Measurements from ENCODE around the gene OSBPL2. TPM values are rescaled to one million over a fixed set of nuclear protein-coding genes. Genes with fewer than 3 reads are reported as not detected.

OSBPL2 gene
- total and polyA plus RNA-seq, 9 of the 15 experiments (the other 6 are each of a cell fraction or from before 2014, with no cell fraction given), result 2.5 to 25.6 (median 14.1) TPM

GRCh38 chr20:62198931-62199330 is 39.4 kb upstream of the OSBPL2 start:
- H3K27ac ChIP-seq (ENCODE audit: extremely low read depth, low read depth, low read length), result no peak overlapping the region
- H3K27me3 ChIP-seq (ENCODE audit: control insufficient read depth in 2 of 2, insufficient read depth in 2 of 2, low read length in 2 of 2), result no peaks in the 10 kb centered on the region
- no peaks in the 10 kb centered on the region for H3K9me3 ChIP-seq (replicated peaks; ENCODE audit: control insufficient read depth, insufficient read depth, low read depth, low read length)
- ChIA-PET CTCF (ENCODE audit: low intra/inter-chr PET ratio) (no interaction called here), POLR2A (interaction anchor here (0.6 kb wide), 1 partner anchor 188 kb away, joined by 3 read pairs; no protein-coding TSS in a partner anchor)
- DNase-seq (ENCODE audit: extremely low read depth in 1 of 4, low spot score in 3 of 4), result no peak
- ATAC-seq, result no peak
- in situ Hi-C loops (cut with MboI), result no loop called here
- 93% methylated on average over 18 of the region's 18 CpGs for WGBS (ENCODE audit: insufficient coverage, low coverage, missing lambda C conversion rate)
- BruUV-seq (replicated peaks), result no TSS peak
- TF ChIP-seq FOXA1 (IDR thresholded peaks at IDR 0.05; ENCODE audit: borderline replicate concordance) (no peak), ATF1 (CRISPR knock-in tag; IDR thresholded peaks at IDR 0.05) (no peak), ATF1 (tag; IDR thresholded peaks at IDR 0.05) (no peak), SIRT6 (IDR thresholded peaks at IDR 0.05; ENCODE audit: low read depth, low read length) (no peak), RHOXF2B (CRISPR knock-in tag; conservative IDR thresholded peaks at IDR 0.05) (no peak)
- FAIRE-seq, result no peak
- H3K79me2 ChIP-seq (ENCODE audit: control insufficient read depth, insufficient read depth, low read length), result no peaks in the 10 kb centered on the region; the same call in 2 of the 3 replicates
- no peak overlapping the region for H2AFZ ChIP-seq (ENCODE audit: low read depth, low read length)
- no peaks in the 10 kb centered on the region for H3K9me1 ChIP-seq (ENCODE audit: control insufficient read depth, insufficient read depth, low read length)
- no peaks in the 10 kb centered on the region for H4K20me1 ChIP-seq (replicated peaks; ENCODE audit: control insufficient read depth, insufficient read depth, low read length)
- intact Hi-C loops (cut with micrococcal nuclease), result no loop called here
- no peaks in the 10 kb centered on the region; a peak in 1 of 5 replicates for H3K4me1 ChIP-seq (replicated peaks in 1 of 2; ENCODE audit: control insufficient read depth in 2 of 2, insufficient read depth in 2 of 2, low read length in 2 of 2)
- H3K9ac ChIP-seq (ENCODE audit: insufficient read depth in 1 of 2, low read depth in 2 of 2, low read length in 2 of 2), result no peak overlapping the region
- no peak overlapping the region for H3K4me2 ChIP-seq (ENCODE audit: insufficient read depth, low read length)
- H3K36me3 ChIP-seq (ENCODE audit: control insufficient read depth, insufficient read depth, low read length), result peaks cover 81% of the 10 kb centered on the region; the same call in 2 of the 3 replicates
- H3K4me3 ChIP-seq, result no peak overlapping the region

DNA sequence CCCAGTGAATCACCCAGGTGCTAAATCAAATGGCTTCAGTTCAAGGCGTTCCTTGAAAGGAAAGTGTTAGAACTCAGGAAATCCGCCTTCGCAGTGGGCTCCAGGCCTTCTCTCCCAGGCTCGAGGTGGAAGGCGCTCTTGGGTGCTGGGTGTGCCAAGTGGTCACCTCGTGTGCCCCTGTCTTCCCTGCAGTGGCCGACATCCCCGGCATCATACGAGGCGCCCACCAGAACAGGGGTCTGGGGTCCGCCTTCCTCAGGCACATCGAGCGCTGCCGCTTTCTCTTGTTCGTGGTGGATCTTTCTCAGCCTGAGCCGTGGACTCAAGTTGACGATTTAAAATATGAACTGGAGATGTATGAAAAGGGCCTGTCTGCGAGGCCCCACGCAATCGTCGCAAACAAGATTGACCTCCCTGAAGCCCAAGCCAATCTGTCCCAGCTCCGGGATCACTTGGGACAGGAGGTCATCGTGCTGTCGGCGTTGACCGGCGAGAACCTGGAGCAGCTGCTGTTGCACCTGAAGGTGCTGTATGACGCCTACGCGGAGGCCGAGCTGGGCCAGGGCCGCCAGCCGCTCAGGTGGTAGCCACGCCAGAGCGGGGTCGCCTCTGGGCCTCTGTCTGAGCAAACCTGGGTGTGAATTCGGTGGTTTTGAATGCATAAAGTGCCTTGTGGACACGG is 37.7 kb upstream of the OSBPL2 start:
- DNase-seq (ENCODE audit: extremely low read depth in 1 of 4, low spot score in 3 of 4) (no peak), ATAC-seq (no peak), FAIRE-seq (no peak)
- H3K27me3 ChIP-seq (ENCODE audit: control insufficient read depth in 2 of 2, insufficient read depth in 2 of 2, low read length in 2 of 2), result no peaks in the 10 kb centered on the region
- peaks cover 68% of the 10 kb centered on the region; the same call in 2 of the 3 replicates for H3K36me3 ChIP-seq (ENCODE audit: control insufficient read depth, insufficient read depth, low read length)
- no peaks in the 10 kb centered on the region for H3K79me2 ChIP-seq (ENCODE audit: control insufficient read depth, insufficient read depth, low read length)
- no peak overlapping the region for H3K9ac ChIP-seq (ENCODE audit: insufficient read depth in 1 of 2, low read depth in 2 of 2, low read length in 2 of 2)
- H3K27ac ChIP-seq (ENCODE audit: extremely low read depth, low read depth, low read length), result no peak overlapping the region
- no peak overlapping the region for H3K4me3 ChIP-seq
- 96% methylated on average over 30 of the region's 38 CpGs for WGBS (ENCODE audit: insufficient coverage, low coverage, missing lambda C conversion rate)
- no peak overlapping the region for H2AFZ ChIP-seq (ENCODE audit: low read depth, low read length)
- no TSS peak for BruUV-seq (replicated peaks)
- intact Hi-C loops (cut with micrococcal nuclease) (no loop called here), in situ Hi-C loops (cut with MboI) (no loop called here)
- no peaks in the 10 kb centered on the region for H3K9me3 ChIP-seq (replicated peaks; ENCODE audit: control insufficient read depth, insufficient read depth, low read depth, low read length)
- H4K20me1 ChIP-seq (replicated peaks; ENCODE audit: control insufficient read depth, insufficient read depth, low read length), result no peaks in the 10 kb centered on the region
- H3K4me1 ChIP-seq (replicated peaks in 1 of 2; ENCODE audit: control insufficient read depth in 2 of 2, insufficient read depth in 2 of 2, low read length in 2 of 2), result peaks cover 0 to 3% of the 10 kb centered on the region in 2 experiments; a peak in 1 of 5 replicates
- H3K9me1 ChIP-seq (ENCODE audit: control insufficient read depth, insufficient read depth, low read length), result no peaks in the 10 kb centered on the region
- H3K4me2 ChIP-seq (ENCODE audit: insufficient read depth, low read length), result no peak overlapping the region
- CTCF ChIA-PET (ENCODE audit: low intra/inter-chr PET ratio), result no interaction called here
- POLR2A ChIA-PET, result interaction anchor here (0.7 kb wide), 1 partner anchor 26 kb away, joined by 3 read pairs; no protein-coding TSS in a partner anchor
- TF ChIP-seq OTX1 (CRISPR knock-in tag; IDR thresholded peaks at IDR 0.05) (no peak), ARID2 (IDR thresholded peaks at IDR 0.05) (no peak), NRF1 (conservative IDR thresholded peaks at IDR 0.05 in 1 of 2, IDR thresholded peaks at IDR 0.05 in 1 of 2) (no peak), PKNOX1 (IDR thresholded peaks at IDR 0.05) (no peak), ESRRB (CRISPR knock-in tag; IDR thresholded peaks at IDR 0.05; ENCODE audit: borderline replicate concordance) (no peak), TAF15 (IDR thresholded peaks at IDR 0.05; ENCODE audit: low read depth, low read length) (no peak), COPS2 (conservative IDR thresholded peaks at IDR 0.05) (no peak)
- TF ChIP-seq, protein P1, sequence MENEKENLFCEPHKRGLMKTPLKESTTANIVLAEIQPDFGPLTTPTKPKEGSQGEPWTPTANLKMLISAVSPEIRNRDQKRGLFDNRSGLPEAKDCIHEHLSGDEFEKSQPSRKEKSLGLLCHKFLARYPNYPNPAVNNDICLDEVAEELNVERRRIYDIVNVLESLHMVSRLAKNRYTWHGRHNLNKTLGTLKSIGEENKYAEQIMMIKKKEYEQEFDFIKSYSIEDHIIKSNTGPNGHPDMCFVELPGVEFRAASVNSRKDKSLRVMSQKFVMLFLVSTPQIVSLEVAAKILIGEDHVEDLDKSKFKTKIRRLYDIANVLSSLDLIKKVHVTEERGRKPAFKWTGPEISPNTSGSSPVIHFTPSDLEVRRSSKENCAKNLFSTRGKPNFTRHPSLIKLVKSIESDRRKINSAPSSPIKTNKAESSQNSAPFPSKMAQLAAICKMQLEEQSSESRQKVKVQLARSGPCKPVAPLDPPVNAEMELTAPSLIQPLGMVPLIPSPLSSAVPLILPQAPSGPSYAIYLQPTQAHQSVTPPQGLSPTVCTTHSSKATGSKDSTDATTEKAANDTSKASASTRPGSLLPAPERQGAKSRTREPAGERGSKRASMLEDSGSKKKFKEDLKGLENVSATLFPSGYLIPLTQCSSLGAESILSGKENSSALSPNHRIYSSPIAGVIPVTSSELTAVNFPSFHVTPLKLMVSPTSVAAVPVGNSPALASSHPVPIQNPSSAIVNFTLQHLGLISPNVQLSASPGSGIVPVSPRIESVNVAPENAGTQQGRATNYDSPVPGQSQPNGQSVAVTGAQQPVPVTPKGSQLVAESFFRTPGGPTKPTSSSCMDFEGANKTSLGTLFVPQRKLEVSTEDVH (IDR thresholded peaks at IDR 0.05; ENCODE audit: low read depth, partially characterized antibody), result no peak

Measured in K562 (cell line).